22Rv1 (cell line): Measurements from ENCODE around the gene IRGC.

Experiments
- CTCF ChIP-seq: fragments of 450-650 bp; IDR thresholded peaks from 2 replicates; pipeline ENCODE4 v1.5.1; 2017; ENCODE audit warnings: mild to moderate bottlenecking
- ZFX ChIP-seq: fragments of 450-650 bp; IDR thresholded peaks from 2 replicates; pipeline ENCODE4 v1.6.1; 2017; ENCODE audit warnings: antibody characterized with exemption, borderline replicate concordance

DNA sequence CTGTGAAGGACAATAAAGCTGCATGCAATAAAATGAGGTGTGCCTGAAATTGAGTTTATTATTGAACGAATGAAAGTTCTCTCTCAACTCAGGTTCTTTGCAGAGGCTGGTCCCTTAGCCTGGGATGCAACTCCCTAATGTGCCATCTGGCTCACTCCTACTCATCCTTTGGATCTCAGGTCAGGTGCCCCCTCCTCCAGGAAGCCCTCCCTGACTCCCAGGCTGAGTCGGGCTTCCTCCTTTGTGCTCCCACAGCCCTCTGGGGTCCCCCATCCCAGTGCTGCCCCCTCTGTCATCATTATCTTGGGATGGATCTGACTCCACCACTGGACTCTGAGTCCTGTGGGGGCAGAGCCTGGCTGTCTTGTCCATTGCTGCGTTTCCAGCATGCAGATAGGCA lies 2.7 kb upstream of the IRGC start:
- TF ChIP-seq CTCF = no peak
- TF ChIP-seq ZFX = no peak
